Measurements from ENCODE around the gene ZNF582.

GRCh38 chr19:56356944-56357343 is 36.4 kb downstream of the ZNF582 start:
- TF ChIP-seq CTCF (conservative IDR thresholded peaks at IDR 0.05): no peak
- TF ChIP-seq EZH2 (IDR thresholded peaks at IDR 0.05; ENCODE audit: low read depth): no peak
